K562 (cell line): ENCODE measurements around the gene NUP133. TPM values are rescaled to one million over a fixed set of nuclear protein-coding genes. Genes with fewer than 3 reads are reported as not detected.
A peak's percentile ranks its signal among the peaks of the same experiment; 100 is the strongest.

ENCODE experiments used
- CEBPB ChIP-seq: fragments of 450-650 bp; IDR thresholded peaks from 2 replicates; pipeline ENCODE4 v1.6.1; 2016; ENCODE audit warnings: missing genetic modification characterization, missing compliant biosample characterization
- HDAC2 ChIP-seq: fragments of 450-650 bp; IDR thresholded peaks from 2 replicates; pipeline ENCODE4 v1.6.1; 2016; ENCODE audit warnings: mild to moderate bottlenecking
- IRF1 ChIP-seq: sonication (generic); formaldehyde crosslinking; IDR thresholded peaks from 2 replicates; pipeline ENCODE4 v1.8.0; 2022; ENCODE audit warnings: missing genetic modification reagents, mild to moderate bottlenecking, borderline replicate concordance
- IRF2 ChIP-seq: sonication (generic); formaldehyde crosslinking; IDR thresholded peaks from 2 replicates; pipeline ENCODE4 v1.8.1; 2022; ENCODE audit warnings: mild to moderate bottlenecking, missing genetic modification reagents
- PHF20 ChIP-seq: fragments of 450-650 bp; IDR thresholded peaks from 2 replicates; pipeline ENCODE4 v1.6.1; 2018; ENCODE audit not compliant: partially characterized antibody
- RBM17 ChIP-seq: fragments of 200-400 bp; formaldehyde crosslinking; IDR thresholded peaks from 2 replicates; pipeline ENCODE4 v1.6.1; 2017; ENCODE audit warnings: low read depth, mild to moderate bottlenecking, low read length, borderline replicate concordance
- TCF7 ChIP-seq: sonication (generic); IDR thresholded peaks from 2 replicates; pipeline ENCODE4 v1.6.1; 2016; ENCODE audit warnings: antibody characterized with exemption, borderline replicate concordance
- TCF7L2 ChIP-seq: fragments of 150-350 bp; IDR thresholded peaks from 2 replicates; pipeline ENCODE4 v1.6.1; 2016; ENCODE audit warnings: low read depth, mild to moderate bottlenecking, low read length, moderate library complexity
- XRCC4 ChIP-seq: IDR thresholded peaks from one replicate; pipeline ENCODE4 v1.6.1; 2011; ENCODE audit not compliant: insufficient read depth, insufficient read length; ENCODE audit errors: extremely low read depth
- ZBED1 ChIP-seq: IDR thresholded peaks from 2 replicates; pipeline ENCODE4 v1.6.1; 2014
- ZBTB12 ChIP-seq: fragments of 250-450 bp; sonication (Bioruptor Pico); IDR thresholded peaks from 2 replicates; pipeline ENCODE4 v1.4.0; 2020
- ZBTB26 ChIP-seq: fragments of 450-650 bp; formaldehyde crosslinking; IDR thresholded peaks from 2 replicates; pipeline ENCODE4 v1.4.0; 2022; ENCODE audit warnings: missing genetic modification characterization
- ZBTB33 ChIP-seq: sonication (generic); formaldehyde crosslinking; IDR thresholded peaks from 2 replicates; pipeline ENCODE4 v1.8.1; 2023; ENCODE audit warnings: mild to moderate bottlenecking, missing genetic modification reagents
- ZNF24 ChIP-seq: fragments of 450-650 bp; IDR thresholded peaks from 2 replicates; pipeline ENCODE4 v1.6.1; 2016
- ZNF263 ChIP-seq: sonication (generic); formaldehyde crosslinking; IDR thresholded peaks from 2 replicates; pipeline ENCODE4 v1.8.0; 2022; ENCODE audit warnings: mild to moderate bottlenecking, missing genetic modification reagents, borderline replicate concordance
- ZNF444 ChIP-seq: fragments of 250-450 bp; sonication (Bioruptor Pico); IDR thresholded peaks from 2 replicates; pipeline ENCODE4 v1.4.0; 2020; ENCODE audit warnings: mild to moderate bottlenecking, moderate library complexity
- polyA plus RNA-seq, 8 experiments: library from polyadenylated mRNA; depleted of rRNA in 4 of 8; stranded (reverse) in 5 of 8; unstranded in 3 of 8; fragments of >200 nt; fragmentation: Nextera tagmentation in 2 of 8; fragmentation: Illumina TruSeq in 1 of 8; extraction: Ambion mirVana in 2 of 8; extraction: Trizol in 1 of 8; gene quantifications; 2 replicates each; pipeline versions ENCODE4 v1.2.1 to v1.2.3, GENCODE V29; 2011 to 2014; ENCODE audit warnings: inconsistent platforms in 1 of 8, missing spikeins in 1 of 8
- total RNA-seq, 7 experiments: library from RNA; depleted of rRNA in 6 of 7; stranded (reverse); fragments of >200 nt in 6 of 7; fragmentation: Illumina TruSeq in 2 of 7; extraction: Trizol in 2 of 7; gene quantifications; 2 replicates each; pipeline versions ENCODE4 v1.2.1 to v1.2.3, GENCODE V29; 2011 to 2021; ENCODE audit warnings: low replicate concordance in 1 of 7
- TF ChIP-seq, protein P1 (sequence below), 2 experiments: IDR thresholded peaks; 2 replicates each; pipeline ENCODE4 v1.6.1; 2012; ENCODE audit warnings: improper control_type of control experiment in 2 of 2, low read depth in 2 of 2, low read length in 2 of 2, borderline replicate concordance in 1 of 2
- TF ChIP-seq, protein P2 (sequence below): fragments of 250-450 bp; sonication (Bioruptor Pico); IDR thresholded peaks from 2 replicates; pipeline ENCODE4 v1.5.1; 2021; ENCODE audit warnings: mild to moderate bottlenecking

NUP133 gene
- total and polyA plus RNA-seq, 9 of the 15 experiments (the other 6 are each of a cell fraction or from before 2014, with no cell fraction given) = 21.7 to 85.1 (median 61.3) TPM

DNA sequence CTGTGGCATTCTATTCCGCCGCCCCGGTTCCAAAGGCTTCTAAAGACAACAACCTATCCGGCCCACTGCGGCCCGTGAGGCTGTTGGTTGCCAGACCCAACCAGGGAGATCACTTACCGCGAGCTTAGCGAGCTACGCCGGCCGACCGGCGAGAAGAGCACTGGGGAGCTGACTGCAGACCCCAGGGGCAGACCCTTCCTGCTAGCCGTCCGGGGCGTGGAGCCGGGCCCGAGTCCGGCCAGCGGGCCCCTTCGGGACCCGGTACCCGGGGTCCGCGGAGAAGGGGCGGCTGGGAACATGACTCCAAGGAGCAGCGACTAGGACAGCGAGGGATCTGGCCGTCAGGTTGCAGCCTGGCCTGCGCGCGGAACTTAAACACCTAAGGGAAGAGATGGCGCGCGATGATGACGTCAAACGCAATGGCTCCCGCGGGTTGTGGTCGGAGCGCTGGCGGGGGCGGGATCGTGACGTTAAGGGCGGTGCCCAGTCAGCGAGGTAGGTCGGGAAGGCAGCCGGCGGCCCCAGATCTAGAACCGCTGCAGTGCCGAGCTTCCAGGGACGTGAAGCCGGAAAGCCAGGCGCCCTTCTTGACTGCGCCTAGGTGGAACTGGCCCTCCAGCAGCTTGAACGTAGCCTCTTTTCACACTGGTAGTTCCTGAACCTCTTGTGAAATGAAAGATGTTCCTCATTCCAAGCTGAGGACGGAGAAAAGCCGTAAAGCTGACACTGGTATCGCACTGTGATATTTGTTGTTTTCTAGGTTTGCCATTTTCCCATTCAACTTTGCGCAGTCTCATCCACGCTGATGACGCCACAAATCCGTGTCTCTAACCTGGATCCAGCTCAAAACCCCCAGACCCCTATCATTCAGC is at the start of gene NUP133 (continued):
- TF ChIP-seq ZBTB26 (CRISPR knock-in tag) (no peak), RBM17 (no peak), IRF2 (no peak), TCF7 (peak; percentile 90; the same call in 1 of the 2 replicates), HDAC2 (no peak; the same call in 1 of the 2 replicates), ZNF444 (CRISPR knock-in tag) (no peak), ZBED1 (peak; percentile 89), ZNF24 (no peak), ZNF263 (CRISPR knock-in tag) (peak; percentile 71; the same call in 1 of the 2 replicates), ZBTB12 (CRISPR knock-in tag) (peak; percentile 98), PHF20 (peak; percentile 98), CEBPB (tag) (no peak), IRF1 (CRISPR knock-in tag) (no peak), XRCC4 (no peak), ZBTB33 (CRISPR knock-in tag) (peak; percentile 47; the same call in 1 of the 2 replicates), TCF7L2 (no peak)
- TF ChIP-seq, protein P1, sequence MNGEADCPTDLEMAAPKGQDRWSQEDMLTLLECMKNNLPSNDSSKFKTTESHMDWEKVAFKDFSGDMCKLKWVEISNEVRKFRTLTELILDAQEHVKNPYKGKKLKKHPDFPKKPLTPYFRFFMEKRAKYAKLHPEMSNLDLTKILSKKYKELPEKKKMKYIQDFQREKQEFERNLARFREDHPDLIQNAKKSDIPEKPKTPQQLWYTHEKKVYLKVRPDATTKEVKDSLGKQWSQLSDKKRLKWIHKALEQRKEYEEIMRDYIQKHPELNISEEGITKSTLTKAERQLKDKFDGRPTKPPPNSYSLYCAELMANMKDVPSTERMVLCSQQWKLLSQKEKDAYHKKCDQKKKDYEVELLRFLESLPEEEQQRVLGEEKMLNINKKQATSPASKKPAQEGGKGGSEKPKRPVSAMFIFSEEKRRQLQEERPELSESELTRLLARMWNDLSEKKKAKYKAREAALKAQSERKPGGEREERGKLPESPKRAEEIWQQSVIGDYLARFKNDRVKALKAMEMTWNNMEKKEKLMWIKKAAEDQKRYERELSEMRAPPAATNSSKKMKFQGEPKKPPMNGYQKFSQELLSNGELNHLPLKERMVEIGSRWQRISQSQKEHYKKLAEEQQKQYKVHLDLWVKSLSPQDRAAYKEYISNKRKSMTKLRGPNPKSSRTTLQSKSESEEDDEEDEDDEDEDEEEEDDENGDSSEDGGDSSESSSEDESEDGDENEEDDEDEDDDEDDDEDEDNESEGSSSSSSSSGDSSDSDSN (IDR thresholded peaks at IDR 0.05; ENCODE audit: borderline replicate concordance in 1 of 2, low read depth in 2 of 2, low read length in 2 of 2) = peak; percentile 36 to 38; a peak in 2 of 4 replicates
- TF ChIP-seq, protein P2, sequence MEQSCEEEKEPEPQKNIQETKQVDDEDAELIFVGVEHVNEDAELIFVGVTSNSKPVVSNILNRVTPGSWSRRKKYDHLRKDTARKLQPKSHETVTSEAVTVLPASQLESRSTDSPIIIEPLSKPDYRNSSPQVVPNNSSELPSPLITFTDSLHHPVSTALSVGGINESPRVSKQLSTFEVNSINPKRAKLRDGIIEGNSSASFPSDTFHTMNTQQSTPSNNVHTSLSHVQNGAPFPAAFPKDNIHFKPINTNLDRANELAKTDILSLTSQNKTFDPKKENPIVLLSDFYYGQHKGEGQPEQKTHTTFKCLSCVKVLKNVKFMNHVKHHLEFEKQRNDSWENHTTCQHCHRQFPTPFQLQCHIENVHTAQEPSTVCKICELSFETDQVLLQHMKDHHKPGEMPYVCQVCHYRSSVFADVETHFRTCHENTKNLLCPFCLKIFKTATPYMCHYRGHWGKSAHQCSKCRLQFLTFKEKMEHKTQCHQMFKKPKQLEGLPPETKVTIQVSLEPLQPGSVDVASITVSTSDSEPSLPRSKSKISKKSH (CRISPR knock-in tag) = no peak
